ENCODE data around the gene SLC6A11.

The SLC6A11 gene

GRCh38 chr3:10933805-10934481 is 117.9 kb downstream of the SLC6A11 start:
- DNase-seq: no peak

- no peak for DNase-seq
These were observed 119.0 kb downstream of the SLC6A11 start for GRCh38 chr3:10935028-10935427.

GRCh38 chr3:10935846-10936631 is 120.0 kb downstream of the SLC6A11 start:
- DNase-seq: no peak

- DNase-seq: no peak
These were observed 120.7 kb downstream of the SLC6A11 start for GRCh38 chr3:10936686-10937085.

- no peak for DNase-seq
These were observed 121.3 kb downstream of the SLC6A11 start for GRCh38 chr3:10937141-10937825.

- no peak for DNase-seq
These were observed 123.5 kb downstream of the SLC6A11 start for GRCh38 chr3:10939556-10939955.

- no peak for DNase-seq
These were observed 124.1 kb downstream of the SLC6A11 start for GRCh38 chr3:10940106-10940505.

- DNase-seq: no peak
These were observed 125.9 kb downstream of the SLC6A11 start for GRCh38 chr3:10941972-10942371.

GRCh38 chr3:10942690-10943205 is 126.7 kb downstream of the SLC6A11 start:
- DNase-seq: no peak

- no peak for DNase-seq
These were observed 128.8 kb downstream of the SLC6A11 start for GRCh38 chr3:10944866-10945265.

- peak in 3 of 5 donors; percentile 11 to 33 (median 19) for DNase-seq
These were observed 129.8 kb downstream of the SLC6A11 start for GRCh38 chr3:10945683-10946287.

GRCh38 chr3:10946526-10946925 is 130.5 kb downstream of the SLC6A11 start:
- DNase-seq: no peak

- no peak for DNase-seq
These were observed 132.3 kb downstream of the SLC6A11 start for GRCh38 chr3:10948326-10948725.

- no peak for DNase-seq
These were observed 133.2 kb downstream of the SLC6A11 start for GRCh38 chr3:10949197-10949596.

- no peak for DNase-seq
These were observed 134.7 kb downstream of the SLC6A11 start for GRCh38 chr3:10950476-10951294.

- DNase-seq: no peak
These were observed 135.4 kb downstream of the SLC6A11 start for GRCh38 chr3:10951295-10951926.

- DNase-seq: no peak
These were observed 136.5 kb downstream of the SLC6A11 start for GRCh38 chr3:10952525-10952924.

- DNase-seq: no peak
These were observed 138.7 kb downstream of the SLC6A11 start for GRCh38 chr3:10954740-10955139.

- DNase-seq: no peak
These were observed 139.9 kb downstream of the SLC6A11 start for GRCh38 chr3:10955711-10956453.

- DNase-seq: no peak
These were observed 140.5 kb downstream of the SLC6A11 start for GRCh38 chr3:10956531-10956930.

GRCh38 chr3:10956986-10957385 is 141.0 kb downstream of the SLC6A11 start:
- DNase-seq: no peak
